Astrocyte (in vitro differentiated cells and primary cell): ENCODE measurements around the gene BSND. TPM values are rescaled to one million over a fixed set of nuclear protein-coding genes. Genes with fewer than 3 reads are reported as not detected.

Experiments used
- DNase-seq: peaks from one replicate; pipeline ENCODE4 v3.0.0-alpha.2; 2010; ENCODE audit warnings: low read depth
- FAIRE-seq: peaks from 2 replicates; lab custom pipeline; 2011; peaks lifted over from hg19 to GRCh38; lab: Jason Lieb, UNC
- H2AFZ ChIP-seq: 2 replicates; pipeline ENCODE4 v1.6.0; 2012; ENCODE audit warnings: low read depth, low read length, inconsistent platforms
- H3K27ac ChIP-seq: 2 replicates; pipeline ENCODE4 v1.5.1; 2011; ENCODE audit warnings: low read depth, low read length, inconsistent platforms
- H3K27me3 ChIP-seq: 2 replicates; pipeline ENCODE4 v1.6.0; 2011; ENCODE audit warnings: low read length, inconsistent platforms; ENCODE audit not compliant: insufficient read depth
- H3K36me3 ChIP-seq: 2 replicates; pipeline ENCODE4 v1.5.1; 2011; ENCODE audit warnings: low read length, inconsistent platforms; ENCODE audit not compliant: insufficient read depth
- H3K4me1 ChIP-seq: 2 replicates; pipeline ENCODE4 v1.5.1; 2011; ENCODE audit warnings: low read length, inconsistent platforms; ENCODE audit not compliant: insufficient read depth
- H3K4me2 ChIP-seq: 2 replicates; pipeline ENCODE4 v1.6.0; 2012; ENCODE audit warnings: low read length, inconsistent platforms
- H3K4me3 ChIP-seq: 2 replicates; pipeline ENCODE4 v1.5.1; 2011; ENCODE audit warnings: low read depth, mild to moderate bottlenecking, low read length, inconsistent platforms; ENCODE audit not compliant: insufficient read depth
- H3K79me2 ChIP-seq: 2 replicates; pipeline ENCODE4 v1.6.0; 2012; ENCODE audit warnings: mild to moderate bottlenecking, low read length, inconsistent platforms; ENCODE audit not compliant: insufficient read depth
- H3K9ac ChIP-seq: 2 replicates; pipeline ENCODE4 v1.6.0; 2012; ENCODE audit warnings: mild to moderate bottlenecking, low read length, inconsistent platforms
- H3K9me3 ChIP-seq: 2 replicates; pipeline ENCODE4 v1.5.1; 2012; ENCODE audit warnings: low read depth, mild to moderate bottlenecking, low read length, inconsistent platforms; ENCODE audit not compliant: insufficient read depth
- H4K20me1 ChIP-seq: 2 replicates; pipeline ENCODE4 v1.6.0; 2012; ENCODE audit warnings: low read length, inconsistent platforms; ENCODE audit not compliant: insufficient read depth
- H3K27ac Mint-ChIP-seq: one replicate; pipeline ENCODE4 v1.8.0; 2021; ENCODE audit warnings: mild to moderate bottlenecking, mixed read lengths; ENCODE audit not compliant: unreplicated experiment
- H3K27me3 Mint-ChIP-seq: one replicate; pipeline ENCODE4 v1.8.0; 2021; ENCODE audit warnings: low read depth, mixed read lengths; ENCODE audit not compliant: unreplicated experiment
- H3K36me3 Mint-ChIP-seq: one replicate; pipeline ENCODE4 v1.8.0; 2021; ENCODE audit warnings: low read depth, mixed read lengths; ENCODE audit not compliant: unreplicated experiment
- H3K4me1 Mint-ChIP-seq: one replicate; pipeline ENCODE4 v1.8.0; 2021; ENCODE audit warnings: low read depth, mixed read lengths; ENCODE audit not compliant: unreplicated experiment
- H3K4me3 Mint-ChIP-seq: one replicate; pipeline ENCODE4 v1.8.0; 2021; ENCODE audit warnings: mild to moderate bottlenecking, moderate library complexity, mixed read lengths; ENCODE audit not compliant: unreplicated experiment
- H3K9me3 Mint-ChIP-seq: one replicate; pipeline ENCODE4 v1.8.0; 2021; ENCODE audit warnings: mild to moderate bottlenecking, mixed read lengths; ENCODE audit not compliant: unreplicated experiment
- EZH2 ChIP-seq: IDR thresholded peaks from 2 replicates; pipeline ENCODE4 v1.6.1; 2012; ENCODE audit warnings: mild to moderate bottlenecking, low read length, inconsistent platforms; ENCODE audit not compliant: insufficient read depth
- total RNA-seq: library from RNA; stranded (reverse); gene quantifications from 2 replicates; pipeline ENCODE4 v1.2.1, GENCODE V29; 2021
- TF ChIP-seq, protein P1 (sequence below): IDR thresholded peaks from 2 replicates; pipeline ENCODE4 v1.5.1; 2011; ENCODE audit warnings: low read depth, mild to moderate bottlenecking, inconsistent platforms, low read length, moderate library complexity; ENCODE audit not compliant: insufficient read depth

Gene BSND
- total RNA-seq, 1 donor from 2014 or later: not detected

DNA sequence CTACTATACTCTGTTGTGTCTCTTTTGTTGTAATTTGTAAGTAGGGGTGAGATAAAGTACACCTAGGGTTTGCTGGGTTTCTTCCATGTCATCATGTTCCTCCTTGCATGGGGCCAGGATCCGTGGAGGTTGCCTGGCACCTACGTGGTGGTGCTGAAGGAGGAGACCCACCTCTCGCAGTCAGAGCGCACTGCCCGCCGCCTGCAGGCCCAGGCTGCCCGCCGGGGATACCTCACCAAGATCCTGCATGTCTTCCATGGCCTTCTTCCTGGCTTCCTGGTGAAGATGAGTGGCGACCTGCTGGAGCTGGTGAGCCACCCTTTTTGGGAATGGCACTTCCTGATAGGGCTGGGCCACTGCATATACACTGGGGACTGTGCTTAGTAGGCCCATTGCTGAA lies 45.0 kb downstream of the BSND start:
- no peaks in the 10 kb centered on the region for H3K36me3 ChIP-seq
- Mint-ChIP-seq H3K4me3 (no peak overlapping the region), H3K36me3 (no peaks in the 10 kb centered on the region), H3K27ac (no peak overlapping the region), H3K9me3 (no peaks in the 10 kb centered on the region), H3K27me3 (peaks cover 67% of the 10 kb centered on the region), H3K4me1 (peaks cover 2% of the 10 kb centered on the region)
- no peak overlapping the region for H3K27ac ChIP-seq
- H3K4me2 ChIP-seq: no peak overlapping the region
- H3K79me2 ChIP-seq: no peaks in the 10 kb centered on the region
- no peak overlapping the region for H3K4me3 ChIP-seq
- DNase-seq (no peak), FAIRE-seq (no peak)
- no peaks in the 10 kb centered on the region for H4K20me1 ChIP-seq
- H3K9ac ChIP-seq: no peak overlapping the region
- no peak overlapping the region for H2AFZ ChIP-seq
- H3K27me3 ChIP-seq: peaks cover 40% of the 10 kb centered on the region
- no peaks in the 10 kb centered on the region for H3K9me3 ChIP-seq
- peaks cover 10% of the 10 kb centered on the region for H3K4me1 ChIP-seq
- TF ChIP-seq EZH2: no peak
- TF ChIP-seq, protein P1, sequence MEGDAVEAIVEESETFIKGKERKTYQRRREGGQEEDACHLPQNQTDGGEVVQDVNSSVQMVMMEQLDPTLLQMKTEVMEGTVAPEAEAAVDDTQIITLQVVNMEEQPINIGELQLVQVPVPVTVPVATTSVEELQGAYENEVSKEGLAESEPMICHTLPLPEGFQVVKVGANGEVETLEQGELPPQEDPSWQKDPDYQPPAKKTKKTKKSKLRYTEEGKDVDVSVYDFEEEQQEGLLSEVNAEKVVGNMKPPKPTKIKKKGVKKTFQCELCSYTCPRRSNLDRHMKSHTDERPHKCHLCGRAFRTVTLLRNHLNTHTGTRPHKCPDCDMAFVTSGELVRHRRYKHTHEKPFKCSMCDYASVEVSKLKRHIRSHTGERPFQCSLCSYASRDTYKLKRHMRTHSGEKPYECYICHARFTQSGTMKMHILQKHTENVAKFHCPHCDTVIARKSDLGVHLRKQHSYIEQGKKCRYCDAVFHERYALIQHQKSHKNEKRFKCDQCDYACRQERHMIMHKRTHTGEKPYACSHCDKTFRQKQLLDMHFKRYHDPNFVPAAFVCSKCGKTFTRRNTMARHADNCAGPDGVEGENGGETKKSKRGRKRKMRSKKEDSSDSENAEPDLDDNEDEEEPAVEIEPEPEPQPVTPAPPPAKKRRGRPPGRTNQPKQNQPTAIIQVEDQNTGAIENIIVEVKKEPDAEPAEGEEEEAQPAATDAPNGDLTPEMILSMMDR: no peak

DNA sequence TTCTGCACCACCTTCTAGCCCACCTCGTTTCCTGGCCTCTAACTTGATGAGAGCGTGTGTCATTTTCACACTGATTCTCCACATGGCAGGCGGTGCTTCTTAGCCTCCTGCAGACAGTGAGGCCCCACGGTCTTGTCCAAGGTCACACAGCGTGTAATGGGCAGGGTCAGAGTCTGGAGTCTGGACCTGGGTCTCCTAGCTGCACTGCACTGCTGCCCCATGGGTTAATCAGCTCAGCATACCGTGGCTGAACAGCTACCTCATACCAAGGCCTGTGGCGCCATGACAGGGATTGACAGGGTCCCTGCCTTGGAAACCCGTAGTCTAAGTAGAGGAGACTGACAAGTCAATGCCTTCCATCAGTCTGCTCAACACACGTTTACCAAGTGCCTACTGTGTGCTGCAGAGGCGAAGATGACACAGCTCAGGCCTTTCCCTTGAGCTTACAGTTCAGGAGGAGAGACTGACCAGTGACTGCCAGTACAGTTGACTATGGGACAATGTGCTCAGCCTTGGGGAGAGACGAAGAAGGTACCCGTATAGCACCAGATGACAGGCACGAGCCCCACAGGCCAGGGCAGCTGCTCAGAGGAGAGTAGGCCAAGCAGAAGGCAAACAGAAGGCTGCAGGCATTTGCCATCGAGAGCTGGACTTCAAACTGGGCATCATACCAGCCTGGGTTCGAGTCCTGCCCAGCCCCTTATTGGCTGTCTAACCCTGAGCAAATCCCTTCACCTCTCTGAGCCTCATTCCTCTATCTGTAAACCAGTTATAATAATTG lies 46.1 kb downstream of the BSND start:
- Histone ChIP-seq H3K36me3 (no peaks in the 10 kb centered on the region), H3K27me3 (peaks cover 30% of the 10 kb centered on the region), H2AFZ (no peak overlapping the region), H3K9me3 (no peaks in the 10 kb centered on the region), H3K9ac (no peak overlapping the region), H3K4me1 (peaks cover 5% of the 10 kb centered on the region), H3K27ac (no peak overlapping the region), H3K4me2 (no peak overlapping the region), H4K20me1 (no peaks in the 10 kb centered on the region), H3K4me3 (no peak overlapping the region), H3K79me2 (no peaks in the 10 kb centered on the region)
- no peak overlapping the region for H3K4me3 Mint-ChIP-seq
- no peak for FAIRE-seq
- H3K36me3 Mint-ChIP-seq: no peaks in the 10 kb centered on the region
- H3K4me1 Mint-ChIP-seq: no peaks in the 10 kb centered on the region
- H3K27ac Mint-ChIP-seq: no peak overlapping the region
- TF ChIP-seq, protein P1: no peak
- TF ChIP-seq EZH2: no peak
- no peaks in the 10 kb centered on the region for H3K9me3 Mint-ChIP-seq
- no peak for DNase-seq
- H3K27me3 Mint-ChIP-seq: peaks cover 60% of the 10 kb centered on the region

DNA sequence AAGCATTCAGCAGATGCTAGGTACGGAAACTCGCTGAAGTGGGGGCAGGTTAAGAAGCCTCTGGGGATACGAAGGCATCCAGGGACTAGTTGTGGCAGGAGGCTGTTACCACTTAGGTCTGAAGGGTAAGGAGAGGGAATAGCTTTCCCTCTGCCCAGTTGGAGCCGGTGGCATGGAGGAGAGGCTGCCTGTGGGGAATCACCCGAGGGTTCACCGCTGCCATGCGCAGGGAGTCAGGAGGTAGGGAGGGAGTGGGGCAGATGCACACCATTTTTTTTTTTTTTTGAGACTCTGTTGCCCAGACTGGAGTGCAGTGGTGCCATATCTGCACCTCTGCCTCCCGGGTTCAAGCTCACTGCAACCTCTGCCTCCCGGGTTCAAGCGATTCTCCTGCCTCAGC lies 46.7 kb downstream of the BSND start:
- Histone ChIP-seq H3K4me3 (no peak overlapping the region), H3K36me3 (no peaks in the 10 kb centered on the region), H3K27me3 (peaks cover 24% of the 10 kb centered on the region), H3K79me2 (no peaks in the 10 kb centered on the region), H3K4me2 (no peak overlapping the region), H3K27ac (no peak overlapping the region), H3K4me1 (peaks cover 5% of the 10 kb centered on the region), H2AFZ (no peak overlapping the region), H4K20me1 (no peaks in the 10 kb centered on the region), H3K9ac (no peak overlapping the region), H3K9me3 (no peaks in the 10 kb centered on the region)
- H3K27ac Mint-ChIP-seq: no peak overlapping the region
- H3K4me1 Mint-ChIP-seq: no peaks in the 10 kb centered on the region
- H3K36me3 Mint-ChIP-seq: no peaks in the 10 kb centered on the region
- TF ChIP-seq, protein P1: no peak
- no peak for TF ChIP-seq EZH2
- FAIRE-seq (no peak), DNase-seq (no peak)
- peaks cover 54% of the 10 kb centered on the region for H3K27me3 Mint-ChIP-seq
- no peak overlapping the region for H3K4me3 Mint-ChIP-seq
- H3K9me3 Mint-ChIP-seq: no peaks in the 10 kb centered on the region
